ENCODE measurements around the gene PTGR3.
A peak's percentile ranks its signal among the peaks of the same experiment; 100 is the strongest.

PTGR3 gene

DNA sequence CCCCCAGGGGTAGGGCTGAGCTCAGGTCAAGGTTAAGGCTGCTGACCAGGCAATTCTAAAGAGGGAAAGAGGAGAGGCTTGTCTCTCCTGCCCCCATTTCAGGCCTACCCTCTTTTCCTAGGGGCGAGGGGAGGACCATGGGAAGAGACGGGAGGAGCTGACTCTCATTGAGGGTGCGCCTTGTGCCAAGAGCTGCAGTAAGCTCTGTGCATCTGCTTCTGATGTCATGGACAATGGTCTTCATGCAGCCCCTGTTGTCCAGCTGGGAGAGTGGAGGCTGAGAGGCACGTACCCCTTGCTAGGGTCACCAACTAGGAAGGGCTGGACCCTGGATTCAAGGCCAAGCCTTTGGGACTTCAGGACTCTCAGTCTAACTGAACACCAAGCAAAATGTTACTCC is 45.2 kb downstream of the PTGR3 start:
- H3K4me1 Mint-ChIP-seq = peaks cover 11% of the 10 kb centered on the region

DNA sequence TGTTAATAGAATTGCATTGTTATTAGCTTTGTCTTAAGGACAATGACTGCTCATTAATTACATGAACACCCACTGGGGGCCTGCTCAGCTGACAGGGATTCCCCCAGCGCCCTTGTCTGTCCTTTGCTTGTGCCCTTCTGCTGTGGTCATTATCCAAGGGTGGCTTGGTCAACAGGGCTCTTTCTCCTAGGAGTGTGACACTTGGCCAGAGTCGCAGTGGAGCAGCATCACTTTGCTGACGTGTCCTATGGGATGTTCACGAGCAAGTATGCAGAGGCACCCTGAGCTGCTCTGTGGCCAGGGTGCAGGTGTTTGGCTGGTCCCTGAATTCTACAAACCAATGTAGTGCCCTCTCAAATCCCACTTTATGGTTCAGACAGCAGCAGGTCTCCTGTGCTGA is 46.0 kb downstream of the PTGR3 start:
- no peak for ATAC-seq
- Mint-ChIP-seq H3K4me1 (peaks cover 11% of the 10 kb centered on the region), H3K27me3 (peaks cover 27% of the 10 kb centered on the region), H3K9me3 (no peaks in the 10 kb centered on the region), H3K4me3 (no peak overlapping the region), H3K36me3 (no peaks in the 10 kb centered on the region), H3K27ac (no peak overlapping the region)

More for the DNA sequence above, 45.2 kb downstream of the PTGR3 start:
- no peak for ATAC-seq
- Mint-ChIP-seq H3K27ac (no peak overlapping the region), H3K4me3 (no peak overlapping the region), H3K27me3 (peaks cover 27% of the 10 kb centered on the region), H3K9me3 (no peaks in the 10 kb centered on the region), H3K36me3 (no peaks in the 10 kb centered on the region)

GRCh38 chr18:75162467-75162866 is 46.5 kb downstream of the PTGR3 start:
- ATAC-seq = no peak
- Mint-ChIP-seq H3K27ac (no peak overlapping the region), H3K4me1 (peaks cover 11% of the 10 kb centered on the region), H3K27me3 (peaks cover 26% of the 10 kb centered on the region), H3K9me3 (no peaks in the 10 kb centered on the region), H3K36me3 (no peaks in the 10 kb centered on the region), H3K4me3 (no peak overlapping the region)

DNA sequence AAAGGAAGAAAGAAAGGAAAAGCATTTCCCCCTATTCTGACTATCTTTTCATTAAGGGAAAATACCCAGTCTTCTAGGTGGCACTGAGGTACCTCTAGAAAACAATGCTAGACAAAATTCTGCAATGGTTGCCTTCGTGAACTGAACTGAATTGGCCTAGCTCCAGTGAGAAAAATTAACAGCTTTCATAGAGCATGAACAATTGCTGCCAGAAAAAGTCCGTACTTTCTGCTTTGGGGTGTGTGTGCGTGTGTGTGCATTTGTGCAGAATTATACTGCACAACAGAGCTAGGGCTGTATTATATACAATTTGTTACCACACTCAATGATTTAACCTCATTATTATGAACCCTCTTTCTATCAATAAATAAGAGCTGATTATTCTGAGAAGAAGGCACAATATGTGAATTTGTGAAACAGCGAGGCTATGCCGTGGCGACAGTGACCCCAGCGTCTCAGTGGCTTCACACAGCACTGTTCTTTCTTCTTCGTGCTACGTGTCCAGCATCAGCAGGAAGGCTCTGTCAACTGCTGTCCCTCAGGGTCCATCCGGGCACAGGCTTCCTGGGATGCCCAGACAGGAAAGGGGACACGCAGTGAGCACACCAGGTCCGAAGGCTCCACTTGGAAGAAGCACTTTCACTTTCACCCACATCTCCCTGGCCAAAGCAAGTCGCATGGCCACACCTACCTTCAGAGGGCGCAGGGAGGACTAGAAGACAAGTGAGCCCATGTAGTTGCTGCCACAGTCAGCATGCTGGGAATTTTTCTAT is 47.5 kb downstream of the PTGR3 start:
- Mint-ChIP-seq H3K36me3 (no peaks in the 10 kb centered on the region), H3K4me3 (peak overlapping the region; percentile 81), H3K27me3 (peaks cover 16% of the 10 kb centered on the region), H3K4me1 (peaks cover 11% of the 10 kb centered on the region), H3K9me3 (no peaks in the 10 kb centered on the region), H3K27ac (peak overlapping the region; percentile 60)
- no peak for ATAC-seq

GRCh38 chr18:75160364-75160763 is 48.6 kb downstream of the PTGR3 start:
- Mint-ChIP-seq H3K4me1 (peaks cover 11% of the 10 kb centered on the region), H3K9me3 (no peaks in the 10 kb centered on the region), H3K4me3 (no peak overlapping the region), H3K27me3 (peaks cover 11% of the 10 kb centered on the region), H3K27ac (no peak overlapping the region), H3K36me3 (no peaks in the 10 kb centered on the region)
- no peak for ATAC-seq

DNA sequence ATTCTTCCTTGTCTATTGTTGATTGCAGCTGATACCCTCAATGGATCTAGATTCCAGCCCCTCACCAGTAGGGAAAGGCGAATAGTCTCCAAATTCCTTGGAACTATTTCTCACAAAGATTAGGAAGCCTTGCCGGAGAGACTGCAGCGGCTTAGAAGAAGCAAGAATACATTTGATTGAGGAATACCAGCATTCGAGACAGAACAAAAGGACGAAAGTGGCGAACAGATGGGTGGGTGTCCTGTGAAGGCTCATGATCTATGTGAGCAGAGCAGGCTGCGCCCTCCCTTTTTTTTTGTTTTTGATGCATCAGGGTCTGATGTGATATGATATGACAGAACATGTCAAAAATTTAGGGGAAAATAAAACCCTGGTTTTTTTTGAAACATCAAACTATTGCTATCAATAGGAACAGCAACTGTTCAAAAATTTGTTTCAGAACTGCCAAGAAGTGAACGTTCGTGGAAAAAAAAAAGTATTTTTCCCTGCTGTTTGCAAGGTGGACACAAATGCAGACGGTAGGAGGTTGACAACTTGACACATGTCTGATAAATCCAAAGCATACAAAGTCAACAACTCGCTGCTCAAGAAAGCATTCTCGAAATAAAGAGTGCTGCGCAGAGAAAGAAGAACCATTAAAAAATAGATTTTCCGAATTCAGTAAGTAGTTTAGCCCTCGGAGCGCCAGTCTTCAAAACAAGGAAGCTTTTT is 49.1 kb downstream of the PTGR3 start:
- Mint-ChIP-seq H3K36me3 (no peaks in the 10 kb centered on the region), H3K27ac (no peak overlapping the region), H3K9me3 (no peaks in the 10 kb centered on the region), H3K4me3 (no peak overlapping the region), H3K4me1 (peaks cover 11% of the 10 kb centered on the region), H3K27me3 (peaks cover 17% of the 10 kb centered on the region)
- ATAC-seq = no peak

- H3K36me3 Mint-ChIP-seq = peaks cover 3% of the 10 kb centered on the region
- H3K4me1 Mint-ChIP-seq = peaks cover 11% of the 10 kb centered on the region
- no peak overlapping the region for H3K4me3 Mint-ChIP-seq
- H3K27me3 Mint-ChIP-seq = peaks cover 23% of the 10 kb centered on the region
- ATAC-seq = no peak
- H3K27ac Mint-ChIP-seq = no peak overlapping the region
- no peaks in the 10 kb centered on the region for H3K9me3 Mint-ChIP-seq
Measured at GRCh38 chr18:75159238-75159518, 49.8 kb downstream of the PTGR3 start.

Data from stimulated activated memory B cell treated with anti-CD40 and anti-IgM and Interleukin-4, amounts not matched to agents 10 μg/mL and 1 μg/mL and 100 μg/mL, for 72 hours (primary cell).